Measurements from ENCODE around the gene SLC30A7.
A peak's percentile ranks its signal among the peaks of the same experiment; 100 is the strongest.

The SLC30A7 gene

GRCh38 chr1:101008229-101008834, 112.4 kb downstream of the SLC30A7 start:
- Histone ChIP-seq H3K27me3 (replicated peaks) (no peaks in the 10 kb centered on the region), H3K27ac (no peak overlapping the region), H3K36me3 (replicated peaks) (peaks cover 6% of the 10 kb centered on the region), H3K4me3 (ENCODE audit: low read depth, low read length) (no peak overlapping the region)
- DNase-seq = no peak
- in situ Hi-C loops (cut with HindIII; ENCODE audit: low pct_ligation_motif_present, low sequenced_read_pairs) = no loop called here
- no peak for TF ChIP-seq CTCF (IDR thresholded peaks at IDR 0.05; ENCODE audit: low read depth, low read length, missing control alignments)

- Histone ChIP-seq H3K27me3 (replicated peaks) (no peaks in the 10 kb centered on the region), H3K4me3 (ENCODE audit: low read depth, low read length) (no peak overlapping the region), H3K36me3 (replicated peaks) (peaks cover 6% of the 10 kb centered on the region), H3K27ac (no peak overlapping the region)
- no peak for DNase-seq
- in situ Hi-C loops (cut with HindIII; ENCODE audit: low pct_ligation_motif_present, low sequenced_read_pairs) = no loop called here
- no peak for TF ChIP-seq CTCF (IDR thresholded peaks at IDR 0.05; ENCODE audit: low read depth, low read length, missing control alignments)
Measured at GRCh38 chr1:101013776-101014175, 117.9 kb downstream of the SLC30A7 start.

- Histone ChIP-seq H3K27ac (no peak overlapping the region), H3K36me3 (replicated peaks) (peaks cover 3% of the 10 kb centered on the region)
- TF ChIP-seq CTCF (IDR thresholded peaks at IDR 0.05; ENCODE audit: low read depth, low read length, missing control alignments) = no peak
Measured at GRCh38 chr1:101017448-101017847, 121.6 kb downstream of the SLC30A7 start.

GRCh38 chr1:101022294-101022693, 126.4 kb downstream of the SLC30A7 start:
- H3K36me3 ChIP-seq (replicated peaks) = no peaks in the 10 kb centered on the region
- in situ Hi-C loops (cut with HindIII; ENCODE audit: low pct_ligation_motif_present, low sequenced_read_pairs) = no loop called here
- TF ChIP-seq CTCF (IDR thresholded peaks at IDR 0.05; ENCODE audit: low read depth, low read length, missing control alignments) = no peak

More at GRCh38 chr1:101017448-101017847, 121.6 kb downstream of the SLC30A7 start:
- in situ Hi-C loops (cut with HindIII; ENCODE audit: low pct_ligation_motif_present, low sequenced_read_pairs) = no loop called here
- Histone ChIP-seq H3K27me3 (replicated peaks) (no peaks in the 10 kb centered on the region), H3K4me3 (ENCODE audit: low read depth, low read length) (no peak overlapping the region)
- DNase-seq = no peak

GRCh38 chr1:101025283-101025656, 129.4 kb downstream of the SLC30A7 start:
- in situ Hi-C loops (cut with HindIII; ENCODE audit: low pct_ligation_motif_present, low sequenced_read_pairs) = no loop called here
- Histone ChIP-seq H3K36me3 (replicated peaks) (no peaks in the 10 kb centered on the region), H3K4me3 (ENCODE audit: low read depth, low read length) (peak overlapping the region; percentile 80), H3K27me3 (replicated peaks) (no peaks in the 10 kb centered on the region), H3K27ac (peak overlapping the region; percentile 82)
- no peak for DNase-seq
- no peak for TF ChIP-seq CTCF (IDR thresholded peaks at IDR 0.05; ENCODE audit: low read depth, low read length, missing control alignments)

More at GRCh38 chr1:101022294-101022693, 126.4 kb downstream of the SLC30A7 start:
- Histone ChIP-seq H3K27me3 (replicated peaks) (no peaks in the 10 kb centered on the region), H3K27ac (no peak overlapping the region), H3K4me3 (ENCODE audit: low read depth, low read length) (no peak overlapping the region)
- DNase-seq = no peak
